Measurements from ENCODE around the gene MR1. TPM values are rescaled to one million over a fixed set of nuclear protein-coding genes. Genes with fewer than 3 reads are reported as not detected.

The MR1 gene
- 33.4 and 46.6 TPM in 2 replicates for total RNA-seq (2022)
- percentile 74 among the genes with signal in this experiment for Bru-seq, nascent RNA
- percentile 95 among the genes with signal in this experiment for BruChase-seq, experiment 1, labeled RNA remaining after a 6-hour chase
- percentile 85 among the genes with signal in this experiment for BruChase-seq, experiment 2, labeled RNA remaining after a 2-hour chase
- long read RNA-seq, full-length matches to known transcripts: 75 of 100 reads
- long read RNA-seq, partial matches to known transcripts: 6 of 100 reads
- long read RNA-seq, other reads (novel, unspliced or antisense): 19 of 100 reads

DNA sequence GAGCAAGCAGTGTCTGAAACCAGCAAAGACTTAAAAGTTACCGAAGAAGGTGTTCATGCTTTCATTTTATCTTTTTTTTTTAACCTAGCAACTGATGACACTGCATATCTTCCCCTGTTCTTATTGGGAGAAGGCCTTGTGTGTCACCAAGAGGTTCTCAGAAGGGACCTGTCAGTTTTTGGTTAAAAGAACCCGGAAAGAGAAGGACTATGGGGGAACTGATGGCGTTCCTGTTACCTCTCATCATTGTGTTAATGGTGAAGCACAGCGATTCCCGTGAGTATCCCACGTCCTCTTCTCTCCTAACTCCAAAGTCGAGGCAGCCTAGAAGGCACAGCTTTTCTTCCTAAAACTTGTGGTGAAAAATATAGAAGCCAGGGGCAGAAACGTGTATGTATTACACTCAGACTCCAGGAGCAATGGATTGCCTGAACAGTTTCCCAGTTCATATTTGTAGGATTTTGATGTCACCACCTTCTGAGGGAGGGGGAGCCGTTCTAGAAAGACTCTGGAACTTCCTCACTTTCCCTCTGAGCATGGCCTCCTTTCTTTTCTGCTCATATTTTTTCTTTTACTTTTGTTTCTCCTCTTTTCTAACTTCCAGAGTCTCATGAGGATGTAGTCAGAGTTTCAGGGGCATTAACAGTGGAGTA, at the start of gene MR1:
Gene MR1 (plus strand): TSS at position 185 of the 653 bp plus-strand sequence. CDS start 25 bp downstream, at position 210.
- TF ChIP-seq, protein P1, sequence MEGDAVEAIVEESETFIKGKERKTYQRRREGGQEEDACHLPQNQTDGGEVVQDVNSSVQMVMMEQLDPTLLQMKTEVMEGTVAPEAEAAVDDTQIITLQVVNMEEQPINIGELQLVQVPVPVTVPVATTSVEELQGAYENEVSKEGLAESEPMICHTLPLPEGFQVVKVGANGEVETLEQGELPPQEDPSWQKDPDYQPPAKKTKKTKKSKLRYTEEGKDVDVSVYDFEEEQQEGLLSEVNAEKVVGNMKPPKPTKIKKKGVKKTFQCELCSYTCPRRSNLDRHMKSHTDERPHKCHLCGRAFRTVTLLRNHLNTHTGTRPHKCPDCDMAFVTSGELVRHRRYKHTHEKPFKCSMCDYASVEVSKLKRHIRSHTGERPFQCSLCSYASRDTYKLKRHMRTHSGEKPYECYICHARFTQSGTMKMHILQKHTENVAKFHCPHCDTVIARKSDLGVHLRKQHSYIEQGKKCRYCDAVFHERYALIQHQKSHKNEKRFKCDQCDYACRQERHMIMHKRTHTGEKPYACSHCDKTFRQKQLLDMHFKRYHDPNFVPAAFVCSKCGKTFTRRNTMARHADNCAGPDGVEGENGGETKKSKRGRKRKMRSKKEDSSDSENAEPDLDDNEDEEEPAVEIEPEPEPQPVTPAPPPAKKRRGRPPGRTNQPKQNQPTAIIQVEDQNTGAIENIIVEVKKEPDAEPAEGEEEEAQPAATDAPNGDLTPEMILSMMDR (IDR thresholded peaks at IDR 0.05; ENCODE audit: unreplicated experiment): no peak
- no peaks in the 10 kb centered on the region for H3K27me3 Mint-ChIP-seq (ENCODE audit: insufficient read depth, unreplicated experiment)
- H3K4me3 Mint-ChIP-seq (ENCODE audit: unreplicated experiment): peak within 1 kb of the TSS; percentile 91
- no peaks in the 10 kb centered on the region for H3K9me3 Mint-ChIP-seq (ENCODE audit: unreplicated experiment)
- H3K4me1 Mint-ChIP-seq (ENCODE audit: insufficient read depth, unreplicated experiment): peaks cover 49% of the 10 kb centered on the region
- peak within 1 kb of the TSS; percentile 98 for H3K27ac Mint-ChIP-seq (ENCODE audit: low read depth, unreplicated experiment)
- ChIA-PET CTCF (interaction anchor here (0.6 to 8.5 kb wide), 15 partner anchors 9 to 1327 kb away, joined by 3 to 135 read pairs (median 5); no protein-coding TSS in a partner anchor), POLR2A (interaction anchor here (0.6 to 13.9 kb wide), 30 partner anchors 9 to 532 kb away, joined by 3 to 309 read pairs (median 4); partner anchors contain the start of genes IER5 and STX6)
- intact Hi-C loops (cut with micrococcal nuclease): loop anchor here (5.0 kb wide), 1 partner anchor 517 kb away; no protein-coding TSS in a partner anchor
- H3K36me3 Mint-ChIP-seq (ENCODE audit: insufficient read depth, unreplicated experiment): peaks cover 12% of the 10 kb centered on the region
- BruUV-seq (replicated peaks): TSS peak; percentile 70
- peak; percentile 94 for DNase-seq (ENCODE audit: unreplicated experiment)

DNA sequence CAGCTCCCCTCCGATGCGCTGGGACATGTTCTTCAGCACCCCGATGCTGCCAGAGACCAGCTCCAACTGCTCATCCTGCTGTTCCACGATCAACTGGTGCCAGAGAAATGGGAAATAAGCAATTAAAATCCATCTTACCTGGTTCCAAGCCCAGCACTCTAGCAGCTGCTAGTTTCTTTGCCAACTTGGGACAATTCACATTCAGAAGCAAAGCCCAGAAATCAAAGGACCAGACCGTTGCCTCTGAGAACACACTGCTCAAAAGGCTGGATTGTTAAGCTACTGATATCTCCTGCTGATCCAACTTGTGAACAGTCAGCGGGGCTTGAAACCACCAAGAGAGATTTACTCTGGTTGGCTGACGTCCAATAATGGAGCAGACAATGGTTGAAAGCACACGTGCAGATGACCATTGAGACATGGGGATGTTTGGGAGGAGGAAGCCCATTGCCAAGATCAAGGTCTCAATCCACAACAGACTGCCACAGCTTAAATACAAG, 45.5 kb upstream of the MR1 start:
- Mint-ChIP-seq H3K36me3 (ENCODE audit: insufficient read depth, unreplicated experiment) (peaks cover 99% of the 10 kb centered on the region), H3K27me3 (ENCODE audit: insufficient read depth, unreplicated experiment) (no peaks in the 10 kb centered on the region), H3K27ac (ENCODE audit: low read depth, unreplicated experiment) (no peak overlapping the region), H3K4me1 (ENCODE audit: insufficient read depth, unreplicated experiment) (no peaks in the 10 kb centered on the region), H3K9me3 (ENCODE audit: unreplicated experiment) (no peaks in the 10 kb centered on the region), H3K4me3 (ENCODE audit: unreplicated experiment) (no peak overlapping the region)
- intact Hi-C loops (cut with micrococcal nuclease): no loop called here
- POLR2A ChIA-PET: interaction anchor here (0.7 to 1.9 kb wide), 4 partner anchors 10 to 168 kb away, joined by 3 to 5 read pairs (median 4); no protein-coding TSS in a partner anchor
- DNase-seq (ENCODE audit: unreplicated experiment): no peak
- BruUV-seq (replicated peaks): no TSS peak
- CTCF ChIA-PET: interaction anchor here (0.6 to 2.3 kb wide), 7 partner anchors 9 to 155 kb away, joined by 3 to 6 read pairs (median 3); no protein-coding TSS in a partner anchor
- TF ChIP-seq, protein P1 (IDR thresholded peaks at IDR 0.05; ENCODE audit: unreplicated experiment): no peak

DNA sequence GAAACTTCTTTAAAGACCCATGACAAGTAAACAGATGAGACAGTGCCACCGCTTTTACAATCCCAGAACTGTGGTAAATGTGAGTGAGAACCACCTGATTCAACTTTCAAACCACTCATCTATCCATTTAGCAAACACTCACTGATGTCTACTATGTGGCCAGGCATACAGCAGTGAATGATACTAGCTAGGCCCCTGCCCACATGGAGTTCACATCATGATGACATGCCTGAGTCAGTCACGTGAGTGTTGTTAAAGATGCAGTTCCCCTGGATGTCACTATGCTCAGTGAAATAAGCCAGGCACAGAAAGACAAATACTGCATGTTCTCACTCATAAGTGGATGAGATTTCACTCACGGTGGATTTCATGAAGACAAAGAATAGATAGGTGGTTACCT, 39.5 kb upstream of the MR1 start:
- CTCF ChIA-PET: interaction anchor here (1.0 to 1.3 kb wide), 2 partner anchors 19 to 147 kb away, joined by 5 to 6 read pairs; no protein-coding TSS in a partner anchor
- TF ChIP-seq, protein P1 (IDR thresholded peaks at IDR 0.05; ENCODE audit: unreplicated experiment): no peak
- Mint-ChIP-seq H3K27me3 (ENCODE audit: insufficient read depth, unreplicated experiment) (no peaks in the 10 kb centered on the region), H3K4me1 (ENCODE audit: insufficient read depth, unreplicated experiment) (peaks cover 5% of the 10 kb centered on the region), H3K27ac (ENCODE audit: low read depth, unreplicated experiment) (no peak overlapping the region), H3K9me3 (ENCODE audit: unreplicated experiment) (no peaks in the 10 kb centered on the region), H3K4me3 (ENCODE audit: unreplicated experiment) (no peak overlapping the region), H3K36me3 (ENCODE audit: insufficient read depth, unreplicated experiment) (peaks cover 74% of the 10 kb centered on the region)
- BruUV-seq (replicated peaks): no TSS peak
- DNase-seq (ENCODE audit: unreplicated experiment): no peak
- POLR2A ChIA-PET: interaction anchor here (0.9 to 1.2 kb wide), 2 partner anchors 10 to 28 kb away, joined by 3 read pairs; no protein-coding TSS in a partner anchor
- intact Hi-C loops (cut with micrococcal nuclease): no loop called here

Measured in MCF 10A (cell line).